GM23338 (cell line): ENCODE data around the gene CLCN4. TPM values are rescaled to one million over a fixed set of nuclear protein-coding genes. Genes with fewer than 3 reads are reported as not detected.

Experiments
- ATAC-seq: fragments of 200-7000 bp; cut with Tn5 transposase; 3 replicates; pipeline ENCODE4 v1.9.1; 2020
- DNase-seq: peaks from one replicate; pipeline ENCODE4 v3.0.0-alpha.2; 2015; ENCODE audit warnings: low spot score
- H2AFZ ChIP-seq: fragments of 200-600 bp; sonication (generic); 2 replicates; pipeline ENCODE4 v1.8.0; 2016; ENCODE audit warnings: antibody characterized with exemption, mild to moderate bottlenecking, moderate library complexity
- H3F3A ChIP-seq: fragments of 200-600 bp; sonication (generic); replicated peaks from 2 replicates; pipeline ENCODE4 v1.8.0; 2017; ENCODE audit warnings: antibody characterized with exemption, mixed run types, low read depth
- H3K27ac ChIP-seq: fragments of 200-600 bp; sonication (generic); 2 replicates; pipeline ENCODE4 v1.6.1; 2016; ENCODE audit warnings: low read depth
- H3K27me3 ChIP-seq: fragments of 200-600 bp; sonication (generic); 2 replicates; pipeline ENCODE4 v1.8.0; 2016; ENCODE audit warnings: mild to moderate bottlenecking, mixed run types, moderate library complexity; ENCODE audit not compliant: insufficient read depth
- H3K36me3 ChIP-seq: fragments of 200-600 bp; sonication (generic); 2 replicates; pipeline ENCODE4 v1.8.0; 2016; ENCODE audit warnings: mild to moderate bottlenecking; ENCODE audit not compliant: insufficient read depth
- H3K4me1 ChIP-seq: fragments of 200-600 bp; sonication (generic); 2 replicates; pipeline ENCODE4 v1.8.0; 2016; ENCODE audit warnings: mild to moderate bottlenecking, moderate library complexity; ENCODE audit not compliant: insufficient read depth
- H3K4me2 ChIP-seq: fragments of 200-600 bp; sonication (generic); 2 replicates; pipeline ENCODE4 v1.7.1; 2017; ENCODE audit warnings: mixed run types
- H3K4me3 ChIP-seq: fragments of 200-600 bp; sonication (generic); 2 replicates; pipeline ENCODE4 v1.6.1; 2016; ENCODE audit warnings: mixed run types
- H3K79me2 ChIP-seq: fragments of 200-600 bp; sonication (generic); replicated peaks from 2 replicates; pipeline ENCODE4 v1.8.0; 2017; ENCODE audit warnings: mild to moderate bottlenecking; ENCODE audit not compliant: insufficient read depth
- H3K9me2 ChIP-seq: fragments of 200-600 bp; sonication (generic); 2 replicates; pipeline ENCODE4 v1.8.0; 2017; ENCODE audit not compliant: insufficient read depth
- H4K20me1 ChIP-seq: fragments of 200-600 bp; sonication (generic); replicated peaks from 2 replicates; pipeline ENCODE4 v1.8.0; 2017; ENCODE audit warnings: mild to moderate bottlenecking; ENCODE audit not compliant: insufficient read depth
- H3K27ac Mint-ChIP-seq: 2 replicates; pipeline ENCODE4 v1.8.0; 2020; ENCODE audit warnings: inconsistent platforms, mild to moderate bottlenecking, moderate library complexity, mixed read lengths
- H3K27me3 Mint-ChIP-seq: 3 replicates; pipeline ENCODE4 v1.8.0; 2022; ENCODE audit warnings: low read depth, mild to moderate bottlenecking, moderate library complexity, mixed read lengths, inconsistent platforms; ENCODE audit not compliant: insufficient read depth, poor library complexity
- H3K36me3 Mint-ChIP-seq: 3 replicates; pipeline ENCODE4 v1.8.0; 2021; ENCODE audit warnings: low read depth, mild to moderate bottlenecking, inconsistent platforms, moderate library complexity, mixed read lengths
- H3K4me1 Mint-ChIP-seq: 3 replicates; pipeline ENCODE4 v1.8.0; 2020; ENCODE audit warnings: mild to moderate bottlenecking, inconsistent platforms, mixed read lengths
- H3K4me3 Mint-ChIP-seq: 3 replicates; pipeline ENCODE4 v1.8.0; 2021; ENCODE audit warnings: moderate library complexity, mild to moderate bottlenecking, inconsistent platforms, mixed read lengths
- H3K9me3 Mint-ChIP-seq: 3 replicates; pipeline ENCODE4 v1.8.0; 2020; ENCODE audit warnings: moderate library complexity, mild to moderate bottlenecking, inconsistent platforms, mixed read lengths
- CREB1 ChIP-seq: fragments of 250-450 bp; sonication (Bioruptor Pico); IDR thresholded peaks from 2 replicates; pipeline ENCODE4 v1.5.0; 2020; ENCODE audit warnings: low read depth, mild to moderate bottlenecking, moderate library complexity
- CTCF ChIP-seq, 2 experiments: fragments of 200-600 bp in 1 of 2; sonication (generic) in 1 of 2; conservative IDR thresholded peaks; 2 replicates each; pipeline versions ENCODE4 v1.5.1 to v1.6.1; 2016 to 2017; ENCODE audit warnings: antibody characterized with exemption in 2 of 2, low read depth in 2 of 2, mild to moderate bottlenecking in 2 of 2, moderate library complexity in 1 of 2
- ETS1 ChIP-seq: IDR thresholded peaks from 2 replicates; pipeline ENCODE4 v1.6.1; 2016; ENCODE audit warnings: antibody characterized with exemption
- EZH2phosphoT487 ChIP-seq: fragments of 200-600 bp; sonication (generic); IDR thresholded peaks from one replicate; pipeline ENCODE4 v1.8.1; 2018; ENCODE audit warnings: antibody characterized with exemption; ENCODE audit not compliant: unreplicated experiment
- JUNB ChIP-seq: IDR thresholded peaks from one replicate; pipeline ENCODE4 v1.6.1; 2016; ENCODE audit warnings: antibody characterized with exemption; ENCODE audit not compliant: unreplicated experiment
- STAT1 ChIP-seq: IDR thresholded peaks from one replicate; pipeline ENCODE4 v1.6.1; 2016; ENCODE audit warnings: antibody characterized with exemption; ENCODE audit not compliant: unreplicated experiment
- ZNF331 ChIP-seq: fragments of 250-450 bp; sonication (Bioruptor Pico); IDR thresholded peaks from 2 replicates; pipeline ENCODE4 v1.5.0; 2020; ENCODE audit warnings: low read depth, mild to moderate bottlenecking, moderate library complexity
- ZNF462 ChIP-seq: fragments of 250-450 bp; sonication (Bioruptor Pico); IDR thresholded peaks from 2 replicates; pipeline ENCODE4 v1.5.0; 2020; ENCODE audit warnings: mild to moderate bottlenecking, moderate library complexity
- polyA plus RNA-seq: library from polyadenylated mRNA; unstranded; fragments of >200 nt; fragmentation: Nextera tagmentation; extraction: Ambion mirVana; gene quantifications from 2 replicates; pipeline ENCODE4 v1.2.1, GENCODE V29; 2016
- total RNA-seq: library from RNA; depleted of rRNA; stranded (reverse); fragments of >200 nt; shearing (Covaris generic); gene quantifications from 2 replicates; pipeline ENCODE4 v1.2.3, GENCODE V29; 2014

The CLCN4 gene
- total and polyA plus RNA-seq, 2 experiments from 2014 or later = 1.2 to 4.9 TPM

GRCh38 chrX:10177004-10177396 lies 20.2 kb downstream of the CLCN4 start (continued):
- no peak for TF ChIP-seq ZNF462
- no peak for TF ChIP-seq CREB1 (CRISPR knock-in tag)
- no peak for TF ChIP-seq STAT1
- TF ChIP-seq JUNB = no peak
- no peak for TF ChIP-seq ETS1
- TF ChIP-seq EZH2phosphoT487 = no peak
- no peak for TF ChIP-seq CTCF (conservative IDR thresholded peaks at IDR 0.05; ENCODE audit: low read depth in 2 of 2)

- Histone ChIP-seq H3K9me2 (no peaks in the 10 kb centered on the region), H3K27me3 (no peaks in the 10 kb centered on the region), H3F3A (no peaks in the 10 kb centered on the region), H4K20me1 (no peaks in the 10 kb centered on the region), H3K79me2 (no peaks in the 10 kb centered on the region), H3K4me2 (no peak overlapping the region), H3K4me3 (no peak overlapping the region), H2AFZ (no peak overlapping the region), H3K27ac (no peak overlapping the region), H3K4me1 (peaks cover 3% of the 10 kb centered on the region), H3K36me3 (no peaks in the 10 kb centered on the region)
- no peak overlapping the region for H3K4me3 Mint-ChIP-seq
- peaks cover 34% of the 10 kb centered on the region for H3K4me1 Mint-ChIP-seq
- DNase-seq (no peak), ATAC-seq (no peak)
- H3K27ac Mint-ChIP-seq = no peak overlapping the region
- no peaks in the 10 kb centered on the region; the same call in 2 of the 3 replicates for H3K9me3 Mint-ChIP-seq
- no peaks in the 10 kb centered on the region for H3K36me3 Mint-ChIP-seq
- H3K27me3 Mint-ChIP-seq = peaks cover 11% of the 10 kb centered on the region
- TF ChIP-seq JUNB (no peak), EZH2phosphoT487 (no peak), ZNF331 (CRISPR knock-in tag) (no peak), ETS1 (no peak), STAT1 (no peak), CREB1 (CRISPR knock-in tag) (no peak)
Observed at GRCh38 chrX:10177601-10178000, 20.8 kb downstream of the CLCN4 start.
